ENCODE data around the gene SLC18A3. TPM values are rescaled to one million over a fixed set of nuclear protein-coding genes. Genes with fewer than 3 reads are reported as not detected.
A peak's percentile ranks its signal among the peaks of the same experiment; 100 is the strongest.

The SLC18A3 gene
- polyA plus RNA-seq, 1 donor (not counting 4 experiments of a cell fraction or from before 2014, with no cell fraction given): not detected

GRCh38 chr10:49600046-49600445 lies 10.1 kb upstream of the SLC18A3 start:
- no peaks in the 10 kb centered on the region for H4K20me1 ChIP-seq (ENCODE audit: control insufficient read depth, extremely low read depth, insufficient read depth, low read length)
- dilution Hi-C loops (cut with MboI; ENCODE audit: extremely low pct_ligation_motif_present, low sequenced_read_pairs): no loop called here
- no peak overlapping the region for H2AFZ ChIP-seq (ENCODE audit: control insufficient read depth, low read length)
- DNase-seq (ENCODE audit: low read depth, low spot score): no peak
- H3K9me3 ChIP-seq (ENCODE audit: control insufficient read depth, low read depth, low read length): no peaks in the 10 kb centered on the region
- no peaks in the 10 kb centered on the region for H3K36me3 ChIP-seq (ENCODE audit: control insufficient read depth in 2 of 2, extremely low read depth in 1 of 2, insufficient read depth in 2 of 2, low read length in 2 of 2)
- no peak overlapping the region for H3K4me3 ChIP-seq (ENCODE audit: control insufficient read depth in 2 of 3, extremely low read depth in 1 of 3, insufficient read depth in 2 of 3, low read depth in 1 of 3, low read length in 3 of 3)
- no peak for TF ChIP-seq EZH2 (IDR thresholded peaks at IDR 0.05; ENCODE audit: low read length)
- TF ChIP-seq CTCF (optimal IDR thresholded peaks at IDR 0.05 in 1 of 3, IDR thresholded peaks at IDR 0.05 in 1 of 3, conservative IDR thresholded peaks at IDR 0.05 in 1 of 3; ENCODE audit: extremely low read depth in 1 of 3, insufficient read depth in 2 of 3, low read length in 3 of 3): no peak
- peaks cover 2% of the 10 kb centered on the region for H3K9me1 ChIP-seq (ENCODE audit: control insufficient read depth, extremely low read depth, insufficient read depth, low read length)
- no peak for FAIRE-seq
- no peaks in the 10 kb centered on the region for H3K79me2 ChIP-seq (ENCODE audit: control insufficient read depth, insufficient read depth, low read length)
- H3K27ac ChIP-seq (ENCODE audit: control insufficient read depth, insufficient read depth, low read length): no peak overlapping the region
- H3K9ac ChIP-seq (ENCODE audit: control insufficient read depth, extremely low read depth, insufficient read depth, low read length): no peak overlapping the region
- peaks cover 17% of the 10 kb centered on the region for H3K4me1 ChIP-seq (ENCODE audit: control insufficient read depth, extremely low read depth, insufficient read depth, low read length)
- no peak overlapping the region for H3K4me2 ChIP-seq (ENCODE audit: control insufficient read depth, extremely low read depth, insufficient read depth, low read depth, low read length)
- H3K27me3 ChIP-seq (ENCODE audit: control insufficient read depth, extremely low read depth, insufficient read depth, low read length): peaks cover 10% of the 10 kb centered on the region

- dilution Hi-C loops (cut with MboI; ENCODE audit: extremely low pct_ligation_motif_present, low sequenced_read_pairs): no loop called here
- Histone ChIP-seq H3K27me3 (ENCODE audit: control insufficient read depth, extremely low read depth, insufficient read depth, low read length) (peaks cover 14% of the 10 kb centered on the region), H3K9me3 (ENCODE audit: control insufficient read depth, low read depth, low read length) (no peaks in the 10 kb centered on the region), H3K4me1 (ENCODE audit: control insufficient read depth, extremely low read depth, insufficient read depth, low read length) (peaks cover 17% of the 10 kb centered on the region), H3K4me3 (ENCODE audit: control insufficient read depth in 2 of 3, extremely low read depth in 1 of 3, insufficient read depth in 2 of 3, low read depth in 1 of 3, low read length in 3 of 3) (no peak overlapping the region), H3K36me3 (ENCODE audit: control insufficient read depth in 2 of 2, extremely low read depth in 1 of 2, insufficient read depth in 2 of 2, low read length in 2 of 2) (no peaks in the 10 kb centered on the region), H3K9ac (ENCODE audit: control insufficient read depth, extremely low read depth, insufficient read depth, low read length) (no peak overlapping the region), H3K4me2 (ENCODE audit: control insufficient read depth, extremely low read depth, insufficient read depth, low read depth, low read length) (no peak overlapping the region), H4K20me1 (ENCODE audit: control insufficient read depth, extremely low read depth, insufficient read depth, low read length) (no peaks in the 10 kb centered on the region), H3K27ac (ENCODE audit: control insufficient read depth, insufficient read depth, low read length) (no peak overlapping the region), H3K9me1 (ENCODE audit: control insufficient read depth, extremely low read depth, insufficient read depth, low read length) (peaks cover 2% of the 10 kb centered on the region), H2AFZ (ENCODE audit: control insufficient read depth, low read length) (no peak overlapping the region), H3K79me2 (ENCODE audit: control insufficient read depth, insufficient read depth, low read length) (no peaks in the 10 kb centered on the region)
- no peak for DNase-seq (ENCODE audit: low read depth, low spot score)
- TF ChIP-seq EZH2 (IDR thresholded peaks at IDR 0.05; ENCODE audit: low read length) (no peak), CTCF (optimal IDR thresholded peaks at IDR 0.05 in 1 of 3, IDR thresholded peaks at IDR 0.05 in 1 of 3, conservative IDR thresholded peaks at IDR 0.05 in 1 of 3; ENCODE audit: extremely low read depth in 1 of 3, insufficient read depth in 2 of 3, low read length in 3 of 3) (no peak)
- peak; percentile 41 for FAIRE-seq
Observed at GRCh38 chr10:49600781-49601400, 9.2 kb upstream of the SLC18A3 start.

Measured in keratinocyte (primary cell).